Measurements from ENCODE around the gene SRGAP1. TPM values are rescaled to one million over a fixed set of nuclear protein-coding genes. Genes with fewer than 3 reads are reported as not detected.

Gene SRGAP1
- total and polyA plus RNA-seq, 9 of the 15 experiments (the other 6 are each of a cell fraction or from before 2014, with no cell fraction given) = 0.01 to 0.13 (median 0.04) TPM; not detected in 3

GRCh38 chr12:64028541-64028940 is 184.0 kb downstream of the SRGAP1 start (continued):
- TF ChIP-seq SIX5 (IDR thresholded peaks at IDR 0.05; ENCODE audit: borderline replicate concordance in 1 of 2, insufficient read depth in 1 of 2, low read depth in 1 of 2, low read length in 2 of 2) = no peak
- TF ChIP-seq TAL1 (IDR thresholded peaks at IDR 0.05) = no peak
- no peak for TF ChIP-seq ZNF280A (IDR thresholded peaks at IDR 0.05; ENCODE audit: low read depth, partially characterized antibody)
- TF ChIP-seq ERF (CRISPR knock-in tag; IDR thresholded peaks at IDR 0.05) = no peak
- no peak for TF ChIP-seq SPI1 (IDR thresholded peaks at IDR 0.05; ENCODE audit: borderline replicate concordance, low read depth, low read length)
- TF ChIP-seq ZNF561 (CRISPR knock-in tag; conservative IDR thresholded peaks at IDR 0.05) = no peak
- no peak for TF ChIP-seq RBM17 (IDR thresholded peaks at IDR 0.05; ENCODE audit: borderline replicate concordance, low read depth, low read length)

GRCh38 chr12:64029013-64029857 is 184.7 kb downstream of the SRGAP1 start:
- 0% methylated on average over 11 of the region's 13 CpGs for WGBS (ENCODE audit: insufficient coverage, low coverage, missing lambda C conversion rate)
- in situ Hi-C loops (cut with MboI) (no loop called here), intact Hi-C loops (cut with micrococcal nuclease) (no loop called here)
- H3K4me2 ChIP-seq (ENCODE audit: insufficient read depth, low read length) = no peak overlapping the region
- no peak overlapping the region for H3K27ac ChIP-seq (ENCODE audit: extremely low read depth, low read depth, low read length)
- H3K9me3 ChIP-seq (replicated peaks; ENCODE audit: control insufficient read depth, insufficient read depth, low read depth, low read length) = no peaks in the 10 kb centered on the region
- no peaks in the 10 kb centered on the region for H3K79me2 ChIP-seq (ENCODE audit: control insufficient read depth, insufficient read depth, low read length)
- no peaks in the 10 kb centered on the region for H4K20me1 ChIP-seq (replicated peaks; ENCODE audit: control insufficient read depth, insufficient read depth, low read length)
- no peak for FAIRE-seq
- no peaks in the 10 kb centered on the region for H3K36me3 ChIP-seq (ENCODE audit: control insufficient read depth, insufficient read depth, low read length)
- CTCF ChIA-PET (ENCODE audit: low intra/inter-chr PET ratio) = no interaction called here
- no peak for ATAC-seq
- BruUV-seq (replicated peaks) = no TSS peak
- no peak overlapping the region for H2AFZ ChIP-seq (ENCODE audit: low read depth, low read length)
- no peak overlapping the region for H3K4me3 ChIP-seq
- H3K27me3 ChIP-seq (ENCODE audit: control insufficient read depth in 2 of 2, insufficient read depth in 2 of 2, low read length in 2 of 2) = no peaks in the 10 kb centered on the region; a peak in 2 of 5 replicates
- H3K9ac ChIP-seq (ENCODE audit: insufficient read depth in 1 of 2, low read depth in 2 of 2, low read length in 2 of 2) = no peak overlapping the region
- TF ChIP-seq EWSR1 (IDR thresholded peaks at IDR 0.05; ENCODE audit: borderline replicate concordance, low read depth, partially characterized antibody) (no peak), MED1 (CRISPR knock-in tag; IDR thresholded peaks at IDR 0.05; ENCODE audit: borderline replicate concordance) (no peak), E2F5 (CRISPR knock-in tag; IDR thresholded peaks at IDR 0.05) (no peak), ILK (tag; IDR thresholded peaks at IDR 0.05; ENCODE audit: borderline replicate concordance, low read depth) (no peak), ZNF316 (IDR thresholded peaks at IDR 0.05) (no peak), IRF2 (CRISPR knock-in tag; IDR thresholded peaks at IDR 0.05) (no peak), ETS1 (conservative IDR thresholded peaks at IDR 0.05; ENCODE audit: control insufficient read depth, low read depth, low read length) (no peak)
- H3K9me1 ChIP-seq (ENCODE audit: control insufficient read depth, insufficient read depth, low read length) = no peaks in the 10 kb centered on the region
- POLR2A ChIA-PET = interaction anchor here (2.1 kb wide), 1 partner anchor 17 kb away, joined by 4 read pairs; no protein-coding TSS in a partner anchor
- H3K4me1 ChIP-seq (replicated peaks in 1 of 2; ENCODE audit: control insufficient read depth in 2 of 2, insufficient read depth in 2 of 2, low read length in 2 of 2) = no peaks in the 10 kb centered on the region
- DNase-seq (ENCODE audit: extremely low read depth in 1 of 4, low spot score in 3 of 4) = no peak

All from K562 (cell line).